Right atrium auricular region (tissue), 2 donors: Measurements from ENCODE around the gene SMG1. TPM values are rescaled to one million over a fixed set of nuclear protein-coding genes. Genes with fewer than 3 reads are reported as not detected.
A peak's percentile ranks its signal among the peaks of the same experiment; 100 is the strongest.

Source experiments
- DNase-seq: peaks from one replicate; pipeline ENCODE4 v3.0.0-alpha.2; 2019; ENCODE audit warnings: low spot score
- H3K27ac ChIP-seq, 2 donors: fragments of 200-600 bp; sonication (generic); 1 replicate in 1 of 2; 2 replicates in 1 of 2; pipeline ENCODE4 v1.5.1; 2016 to 2019
- H3K27me3 ChIP-seq, 2 donors: fragments of 200-600 bp; sonication (generic); one replicate each; pipeline versions ENCODE4 v1.5.1 to v1.6.0; 2017 to 2019
- H3K36me3 ChIP-seq: fragments of 200-600 bp; sonication (generic); one replicate; pipeline ENCODE4 v1.5.1; 2016
- H3K4me1 ChIP-seq, 2 donors: fragments of 200-600 bp; sonication (generic); one replicate each; pipeline versions ENCODE4 v1.5.1 to v1.6.0; 2017 to 2019
- H3K4me3 ChIP-seq, 2 donors: fragments of 200-600 bp; sonication (generic); 1 replicate in 1 of 2; 2 replicates in 1 of 2; pipeline ENCODE4 v1.5.1; 2017 to 2019; ENCODE audit warnings: mild to moderate bottlenecking in 1 of 2, moderate library complexity in 1 of 2
- H3K9me3 ChIP-seq, 2 donors: fragments of 200-600 bp; sonication (generic); one replicate each; pipeline ENCODE4 v1.5.1; 2019
- CTCF ChIP-seq, 2 donors: fragments of 200-600 bp; sonication (generic); IDR thresholded peaks; one replicate each; pipeline ENCODE4 v1.5.1; 2019; ENCODE audit warnings: antibody characterized with exemption in 2 of 2
- total RNA-seq, 2 donors: library from RNA; depleted of rRNA; stranded (reverse); fragments of >200 nt; gene quantifications; one replicate each; pipeline ENCODE4 v1.1.0, GENCODE V29; 2016

Gene SMG1
- total RNA-seq, 2 donors from 2014 or later = 35.9 to 49.6 TPM

GRCh38 chr16:18938986-18939385 lies 12.8 kb upstream of the SMG1 start:
- H3K4me1 ChIP-seq = no peaks in the 10 kb centered on the region
- no peak for DNase-seq
- H3K27me3 ChIP-seq = no peaks in the 10 kb centered on the region
- no peak for TF ChIP-seq CTCF (IDR thresholded peaks at IDR 0.05)
- H3K36me3 ChIP-seq = no peaks in the 10 kb centered on the region
- no peak overlapping the region for H3K27ac ChIP-seq
- H3K9me3 ChIP-seq = no peaks in the 10 kb centered on the region
- H3K4me3 ChIP-seq = no peak overlapping the region

DNA sequence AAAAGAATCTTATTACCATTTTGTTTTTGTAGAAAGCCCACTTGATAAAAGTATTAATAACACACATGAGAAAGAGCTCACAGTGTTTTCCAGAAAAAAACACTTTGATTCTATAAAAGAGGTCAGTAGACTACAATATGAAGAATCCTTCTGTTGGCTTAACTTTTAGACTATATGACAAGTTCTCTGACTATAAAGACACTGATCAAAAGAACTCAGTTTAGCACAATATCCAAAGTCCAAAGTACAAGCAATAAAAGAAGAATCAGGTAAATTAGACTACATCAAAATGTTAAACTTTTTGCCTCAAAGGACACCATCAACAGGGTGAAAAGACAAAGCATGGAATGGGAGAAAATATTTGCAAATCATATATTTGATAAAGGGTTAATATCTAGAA lies 11.2 kb upstream of the SMG1 start:
- no peak for TF ChIP-seq CTCF (IDR thresholded peaks at IDR 0.05)
- no peak overlapping the region for H3K27ac ChIP-seq

DNA sequence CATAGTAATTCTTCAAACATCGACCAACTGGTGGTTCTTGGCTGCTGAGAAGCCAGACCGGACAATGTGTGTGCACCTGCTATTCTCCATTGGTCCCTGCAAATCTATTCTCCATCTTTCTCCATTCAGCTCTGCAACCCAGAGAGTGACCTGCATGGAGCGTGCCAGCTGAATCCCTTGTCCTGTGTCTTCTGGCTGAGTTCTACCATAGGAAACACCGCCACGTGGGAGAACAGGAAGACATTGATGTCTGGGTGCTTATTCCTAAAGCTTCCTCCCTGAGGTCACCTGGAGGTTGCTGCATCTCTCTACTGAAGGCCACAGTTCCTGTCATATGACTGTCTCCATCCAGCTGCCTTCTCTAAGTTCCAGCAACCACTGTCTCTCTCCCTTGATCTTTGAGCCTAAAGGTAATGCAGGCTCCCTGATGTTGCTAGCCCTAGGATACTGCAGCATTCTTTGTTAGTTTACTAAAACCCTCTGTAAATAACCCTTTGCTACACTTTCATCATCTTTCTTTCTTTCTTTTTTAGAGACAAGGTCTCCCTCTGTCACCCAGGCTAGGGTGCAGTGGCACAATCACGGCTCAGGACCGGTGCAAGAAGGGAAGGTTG lies 10.6 kb upstream of the SMG1 start:
- Histone ChIP-seq H3K27ac (no peak overlapping the region), H3K4me1 (peaks cover 0 to 16% of the 10 kb centered on the region in 2 donors), H3K9me3 (no peaks in the 10 kb centered on the region), H3K27me3 (no peaks in the 10 kb centered on the region), H3K36me3 (no peaks in the 10 kb centered on the region), H3K4me3 (no peak overlapping the region)
- TF ChIP-seq CTCF (IDR thresholded peaks at IDR 0.05) = no peak
- no peak for DNase-seq

More for the DNA sequence above, 11.2 kb upstream of the SMG1 start:
- Histone ChIP-seq H3K9me3 (no peaks in the 10 kb centered on the region), H3K36me3 (no peaks in the 10 kb centered on the region), H3K27me3 (no peaks in the 10 kb centered on the region), H3K4me1 (peaks cover 0 to 11% of the 10 kb centered on the region in 2 donors), H3K4me3 (no peak overlapping the region)
- DNase-seq = no peak

DNA sequence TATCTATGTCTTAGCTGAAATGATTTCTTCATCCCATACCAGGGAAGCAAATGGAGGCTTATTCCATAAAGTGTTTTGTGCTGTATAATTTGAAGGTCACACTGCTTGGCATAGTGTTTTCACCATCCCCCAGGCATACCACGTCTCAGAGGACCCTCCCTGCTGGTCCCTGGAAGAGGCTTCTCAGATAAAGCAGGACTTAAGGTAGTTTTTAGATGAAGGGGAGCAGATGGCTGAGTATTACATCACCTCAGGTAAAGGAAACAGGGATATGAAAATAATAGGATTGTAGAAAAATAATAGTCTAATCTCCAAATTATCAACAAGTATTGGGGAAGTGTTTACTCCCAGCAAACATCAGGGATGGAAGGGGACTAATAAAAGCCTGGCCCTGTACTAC lies 7.3 kb upstream of the SMG1 start:
- Histone ChIP-seq H3K27ac (peak overlapping the region; percentile 80 to 93), H3K4me3 (no peak overlapping the region), H3K9me3 (no peaks in the 10 kb centered on the region), H3K4me1 (peaks cover 0 to 22% of the 10 kb centered on the region in 2 donors), H3K27me3 (no peaks in the 10 kb centered on the region), H3K36me3 (no peaks in the 10 kb centered on the region)
- DNase-seq = no peak
- no peak for TF ChIP-seq CTCF (IDR thresholded peaks at IDR 0.05)

- Histone ChIP-seq H3K9me3 (no peaks in the 10 kb centered on the region), H3K27ac (peak overlapping the region; percentile 80 to 93), H3K36me3 (no peaks in the 10 kb centered on the region), H3K27me3 (no peaks in the 10 kb centered on the region), H3K4me3 (no peak overlapping the region), H3K4me1 (peaks cover 0 to 22% of the 10 kb centered on the region in 2 donors)
- no peak for DNase-seq
- no peak for TF ChIP-seq CTCF (IDR thresholded peaks at IDR 0.05)
Measured at GRCh38 chr16:18932243-18932987, 6.2 kb upstream of the SMG1 start.
